Esophagus muscularis mucosa (tissue), 3 donors: ENCODE data around the gene HNRNPLL.

Experiments
- CTCF ChIP-seq, 3 experiments: fragments of 200-600 bp in 2 of 3; fragments of 450-650 bp in 1 of 3; sonication (generic) in 2 of 3; IDR thresholded peaks; one replicate each; pipeline ENCODE4 v1.5.1; 2017 to 2019; ENCODE audit warnings: antibody characterized with exemption in 3 of 3, mild to moderate bottlenecking in 2 of 3, moderate library complexity in 1 of 3
- POLR2A ChIP-seq: fragments of 450-650 bp; IDR thresholded peaks from one replicate; pipeline ENCODE4 v1.6.1; 2017; ENCODE audit warnings: antibody characterized with exemption, moderate library complexity, mild to moderate bottlenecking, low read depth
- POLR2AphosphoS5 ChIP-seq, 2 donors: sonication (generic); formaldehyde crosslinking; IDR thresholded peaks; one replicate each; pipeline ENCODE4 v1.6.1; 2017; ENCODE audit warnings: antibody characterized with exemption in 2 of 2

- peak; percentile 79 to 90 (median 90) for TF ChIP-seq CTCF (IDR thresholded peaks at IDR 0.05)
- TF ChIP-seq POLR2AphosphoS5 (IDR thresholded peaks at IDR 0.05) = no peak
- TF ChIP-seq POLR2A = no peak
These were observed 918 bp upstream of the HNRNPLL start for GRCh38 chr2:38603402-38604290.
